Ishikawa (cell line): Measurements from ENCODE around the gene PER1.

Experiments
- CEBPB ChIP-seq: IDR thresholded peaks from 2 replicates; pipeline ENCODE4 v1.6.1; 2012
- CREB1 ChIP-seq: IDR thresholded peaks from 2 replicates; pipeline ENCODE4 v1.6.1; 2012; ENCODE audit warnings: low read depth
- EGR1 ChIP-seq: IDR thresholded peaks from 2 replicates; pipeline ENCODE4 v1.6.1; 2012
- EP300 ChIP-seq: IDR thresholded peaks from 2 replicates; pipeline ENCODE4 v1.6.1; 2012; ENCODE audit warnings: borderline replicate concordance
- FOXM1 ChIP-seq: IDR thresholded peaks from 2 replicates; pipeline ENCODE4 v1.6.1; 2012; ENCODE audit warnings: low read depth, borderline replicate concordance
- MAX ChIP-seq: IDR thresholded peaks from 2 replicates; pipeline ENCODE4 v1.6.1; 2012
- NFIC ChIP-seq: IDR thresholded peaks from 2 replicates; pipeline ENCODE4 v1.6.1; 2012
- RAD21 ChIP-seq: IDR thresholded peaks from 2 replicates; pipeline ENCODE4 v1.6.1; 2012; ENCODE audit warnings: low read depth
- REST ChIP-seq: IDR thresholded peaks from 2 replicates; pipeline ENCODE4 v1.6.1; 2012; ENCODE audit warnings: low read depth, mild to moderate bottlenecking
- TAF1 ChIP-seq: IDR thresholded peaks from 2 replicates; pipeline ENCODE4 v1.6.1; 2012; ENCODE audit warnings: low read depth, mild to moderate bottlenecking
- TCF12 ChIP-seq: IDR thresholded peaks from 2 replicates; pipeline ENCODE4 v1.6.1; 2012; ENCODE audit warnings: low read depth
- TEAD4 ChIP-seq: IDR thresholded peaks from 2 replicates; pipeline ENCODE4 v1.6.1; 2012
- USF1 ChIP-seq: IDR thresholded peaks from 2 replicates; pipeline ENCODE4 v1.6.1; 2012
- YY1 ChIP-seq: IDR thresholded peaks from 2 replicates; pipeline ENCODE4 v1.6.1; 2012; ENCODE audit warnings: low read depth
- ZBTB7A ChIP-seq: IDR thresholded peaks from 2 replicates; pipeline ENCODE4 v1.6.1; 2012; ENCODE audit warnings: low read depth

The PER1 gene

GRCh38 chr17:8122422-8122923 lies 29.7 kb downstream of the PER1 start:
- TF ChIP-seq YY1, result no peak
- TF ChIP-seq TCF12, result no peak
- TF ChIP-seq ZBTB7A, result no peak
- no peak for TF ChIP-seq TAF1
- no peak for TF ChIP-seq USF1
- TF ChIP-seq NFIC, result no peak
- no peak for TF ChIP-seq EP300
- TF ChIP-seq EGR1, result no peak
- TF ChIP-seq TEAD4, result no peak
- TF ChIP-seq RAD21, result no peak
- TF ChIP-seq CREB1, result no peak
- no peak for TF ChIP-seq MAX

- TF ChIP-seq USF1 (no peak), TEAD4 (no peak), EP300 (no peak; the same call in 1 of the 2 replicates), CEBPB (no peak), RAD21 (peak; percentile 66), NFIC (no peak), TAF1 (no peak), TCF12 (peak; percentile 39; the same call in 1 of the 2 replicates), CREB1 (no peak), MAX (peak; percentile 77), EGR1 (no peak), REST (no peak), ZBTB7A (peak; percentile 82; the same call in 1 of the 2 replicates), FOXM1 (no peak)
Measured at GRCh38 chr17:8121681-8122421, 30.4 kb downstream of the PER1 start.

GRCh38 chr17:8121407-8121680 lies 30.9 kb downstream of the PER1 start:
- TF ChIP-seq EGR1, result no peak
- no peak for TF ChIP-seq TAF1
- no peak for TF ChIP-seq NFIC
- no peak for TF ChIP-seq RAD21
- no peak for TF ChIP-seq USF1
- TF ChIP-seq CREB1, result no peak
- no peak for TF ChIP-seq EP300
- TF ChIP-seq TEAD4, result no peak
- no peak for TF ChIP-seq YY1
- TF ChIP-seq TCF12, result no peak

- peak; percentile 75 for TF ChIP-seq CEBPB
- 0 out of 2 replicates have a peak, but pooled peaks have one; percentile 53 for TF ChIP-seq ZBTB7A
- no peak for TF ChIP-seq CREB1
- 0 out of 2 replicates have a peak, but pooled peaks have one; percentile 42 for TF ChIP-seq TCF12
- TF ChIP-seq TEAD4, result peak; percentile 94
- TF ChIP-seq USF1, result peak; percentile 15; the same call in 1 of the 2 replicates
- TF ChIP-seq NFIC, result no peak
- TF ChIP-seq MAX, result peak; percentile 30
- no peak for TF ChIP-seq REST
Measured at GRCh38 chr17:8120520-8121406, 31.4 kb downstream of the PER1 start.
